ENCODE data around the gene TPSG1.
"Not testable (repeated sequence)": the region's sequence is repeated elsewhere in the genome, so short reads cannot be mapped to it uniquely, and the experiment has no call there.

Gene TPSG1

DNA sequence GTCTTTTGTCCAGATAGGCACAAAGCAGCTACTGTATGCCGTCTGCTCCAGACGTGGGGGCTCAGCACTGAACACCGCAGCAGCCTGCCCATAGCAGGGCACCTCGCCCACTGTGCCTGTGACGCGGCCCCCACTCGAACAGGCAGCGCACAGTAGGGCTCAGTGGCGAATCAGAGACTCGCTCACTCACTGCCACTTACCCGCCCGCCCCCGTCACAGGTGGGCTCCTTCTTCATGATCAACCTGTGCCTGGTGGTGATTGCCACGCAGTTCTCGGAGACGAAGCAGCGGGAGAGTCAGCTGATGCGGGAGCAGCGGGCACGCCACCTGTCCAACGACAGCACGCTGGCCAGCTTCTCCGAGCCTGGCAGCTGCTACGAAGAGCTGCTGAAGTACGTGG lies 23.6 kb downstream of the TPSG1 start:
- intact Hi-C loops (cut with DNase I; ENCODE audit: low total_unique reads) = no loop called here
- TF ChIP-seq, protein P1, sequence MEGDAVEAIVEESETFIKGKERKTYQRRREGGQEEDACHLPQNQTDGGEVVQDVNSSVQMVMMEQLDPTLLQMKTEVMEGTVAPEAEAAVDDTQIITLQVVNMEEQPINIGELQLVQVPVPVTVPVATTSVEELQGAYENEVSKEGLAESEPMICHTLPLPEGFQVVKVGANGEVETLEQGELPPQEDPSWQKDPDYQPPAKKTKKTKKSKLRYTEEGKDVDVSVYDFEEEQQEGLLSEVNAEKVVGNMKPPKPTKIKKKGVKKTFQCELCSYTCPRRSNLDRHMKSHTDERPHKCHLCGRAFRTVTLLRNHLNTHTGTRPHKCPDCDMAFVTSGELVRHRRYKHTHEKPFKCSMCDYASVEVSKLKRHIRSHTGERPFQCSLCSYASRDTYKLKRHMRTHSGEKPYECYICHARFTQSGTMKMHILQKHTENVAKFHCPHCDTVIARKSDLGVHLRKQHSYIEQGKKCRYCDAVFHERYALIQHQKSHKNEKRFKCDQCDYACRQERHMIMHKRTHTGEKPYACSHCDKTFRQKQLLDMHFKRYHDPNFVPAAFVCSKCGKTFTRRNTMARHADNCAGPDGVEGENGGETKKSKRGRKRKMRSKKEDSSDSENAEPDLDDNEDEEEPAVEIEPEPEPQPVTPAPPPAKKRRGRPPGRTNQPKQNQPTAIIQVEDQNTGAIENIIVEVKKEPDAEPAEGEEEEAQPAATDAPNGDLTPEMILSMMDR (IDR thresholded peaks at IDR 0.05) = no peak
- H3K4me1 ChIP-seq = no peaks in the 10 kb centered on the region
- no peak overlapping the region for H3K27ac ChIP-seq
- H3K4me3 ChIP-seq = no peak overlapping the region
- H3K9me3 ChIP-seq = no peaks in the 10 kb centered on the region
- DNase-seq = no peak
- peaks cover 42 to 65% (median 64%) of the 10 kb centered on the region in 3 donors for H3K36me3 ChIP-seq
- H3K27me3 ChIP-seq = no peaks in the 10 kb centered on the region

DNA sequence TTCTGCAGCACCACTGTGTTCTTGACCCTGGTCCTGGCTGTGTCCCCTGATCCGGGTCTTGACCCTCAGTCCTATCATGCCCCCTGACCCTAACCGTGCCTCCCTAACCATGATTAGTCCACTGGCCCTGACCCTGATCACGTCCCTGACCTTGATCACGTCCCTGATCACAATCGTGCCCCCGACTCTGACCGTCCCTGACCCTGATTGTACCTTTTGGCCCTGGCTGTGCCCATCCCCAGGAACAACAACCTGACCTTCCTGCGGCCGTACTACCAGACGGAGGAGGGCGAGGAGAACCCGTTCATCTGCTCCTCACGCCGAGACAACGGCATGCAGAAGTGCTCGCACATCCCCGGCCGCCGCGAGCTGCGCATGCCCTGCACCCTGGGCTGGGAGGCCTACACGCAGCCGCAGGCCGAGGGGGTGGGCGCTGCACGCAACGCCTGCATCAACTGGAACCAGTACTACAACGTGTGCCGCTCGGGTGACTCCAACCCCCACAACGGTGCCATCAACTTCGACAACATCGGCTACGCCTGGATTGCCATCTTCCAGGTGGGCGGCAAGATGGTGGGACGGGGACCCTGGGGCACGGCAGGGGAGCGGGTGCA lies 24.9 kb downstream of the TPSG1 start:
- no peak overlapping the region for H3K27ac ChIP-seq
- DNase-seq = no peak
- no peak overlapping the region for H3K4me3 ChIP-seq
- peaks cover 29 to 57% (median 51%) of the 10 kb centered on the region in 3 donors for H3K36me3 ChIP-seq
- TF ChIP-seq, protein P1 (IDR thresholded peaks at IDR 0.05) = no peak
- H3K9me3 ChIP-seq = no peaks in the 10 kb centered on the region
- H3K27me3 ChIP-seq = no peaks in the 10 kb centered on the region
- H3K4me1 ChIP-seq = peaks cover 0 to 2% (median 0%) of the 10 kb centered on the region in 4 donors
- intact Hi-C loops (cut with DNase I; ENCODE audit: low total_unique reads) = no loop called here

DNA sequence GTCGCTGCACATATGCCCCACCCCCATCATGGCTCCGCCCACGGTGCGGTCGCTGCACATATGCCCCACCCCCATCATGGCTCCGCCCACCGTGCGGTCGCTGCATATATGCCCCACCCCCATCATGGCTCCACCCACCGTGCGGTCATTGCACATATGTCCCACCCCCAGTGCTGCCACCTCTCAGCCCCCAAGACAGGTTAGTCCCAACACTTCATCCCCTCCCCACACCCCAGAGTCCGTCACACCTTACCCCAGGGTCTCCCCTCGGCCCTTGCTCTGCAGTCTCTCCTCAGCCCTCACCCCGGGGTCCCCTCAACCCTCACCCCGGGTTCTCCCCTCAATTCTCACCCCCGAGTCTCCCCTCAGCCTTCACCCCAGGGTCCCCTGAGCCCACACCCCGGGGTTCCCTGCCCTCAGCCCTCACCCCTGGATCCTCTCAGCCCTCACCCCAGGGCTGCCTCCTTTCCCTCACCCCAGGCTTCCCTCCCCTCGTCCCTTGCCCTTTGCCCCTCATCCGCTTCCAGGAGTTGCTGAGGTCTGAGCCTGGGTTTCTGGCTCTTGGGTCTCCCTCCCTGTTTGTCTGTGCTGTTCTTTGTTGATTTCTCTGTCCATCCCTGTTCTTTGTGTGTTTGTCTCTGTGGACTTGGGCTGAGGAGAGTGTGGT lies 25.6 kb downstream of the TPSG1 start:
- H3K36me3 ChIP-seq = peaks cover 27 to 55% (median 48%) of the 10 kb centered on the region in 3 donors
- no peak overlapping the region for H3K4me3 ChIP-seq
- intact Hi-C loops (cut with DNase I; ENCODE audit: low total_unique reads) = loop anchor here (5.0 kb wide), 1 partner anchor 142 kb away; no protein-coding TSS in a partner anchor
- H3K27ac ChIP-seq = no peak overlapping the region
- DNase-seq = no peak
- H3K27me3 ChIP-seq = no peaks in the 10 kb centered on the region
- H3K4me1 ChIP-seq = peaks cover 0 to 8% (median 2%) of the 10 kb centered on the region in 4 donors
- H3K9me3 ChIP-seq = no peaks in the 10 kb centered on the region
- TF ChIP-seq, protein P1 (IDR thresholded peaks at IDR 0.05) = no peak

DNA sequence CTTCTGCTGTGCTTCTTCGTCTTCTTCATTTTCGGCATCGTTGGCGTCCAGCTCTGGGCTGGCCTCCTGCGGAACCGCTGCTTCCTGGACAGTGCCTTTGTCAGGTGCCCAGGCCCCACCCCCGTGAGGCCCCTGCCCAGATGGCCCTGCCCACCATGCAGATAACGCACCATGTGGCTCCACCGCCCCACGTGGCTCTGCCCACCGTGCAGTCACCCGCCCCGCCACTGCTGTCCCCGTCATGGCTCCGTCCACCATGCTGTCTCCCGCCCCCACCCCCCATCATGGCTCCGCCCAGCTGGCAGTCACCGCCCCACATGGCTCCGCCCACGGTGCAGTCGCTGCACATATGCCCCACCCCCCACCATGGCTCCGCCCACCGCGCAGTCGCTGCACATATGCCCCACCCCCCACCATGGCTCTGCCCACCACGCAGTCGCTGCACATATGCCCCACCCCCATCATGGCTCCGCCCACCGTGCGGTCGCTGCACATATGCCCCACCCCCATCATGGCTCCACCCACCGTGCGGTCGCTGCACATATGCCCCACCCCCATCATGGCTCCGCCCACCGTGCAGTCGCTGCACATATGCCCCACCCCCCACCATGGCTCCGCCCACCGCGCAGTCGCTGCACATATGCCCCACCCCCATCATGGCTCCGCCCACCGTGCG lies 26.3 kb downstream of the TPSG1 start:
- H3K4me3 ChIP-seq, DNase-seq, H3K9me3 ChIP-seq, H3K27ac ChIP-seq, H3K27me3 ChIP-seq: not testable (repeated sequence)
- H3K4me1 ChIP-seq = peaks cover 0 to 15% (median 9%) of the 10 kb centered on the region in 4 donors
- intact Hi-C loops (cut with DNase I; ENCODE audit: low total_unique reads) = loop anchor here (5.0 kb wide), 1 partner anchor 142 kb away; no protein-coding TSS in a partner anchor
- H3K36me3 ChIP-seq = peaks cover 21 to 48% (median 42%) of the 10 kb centered on the region in 3 donors

DNA sequence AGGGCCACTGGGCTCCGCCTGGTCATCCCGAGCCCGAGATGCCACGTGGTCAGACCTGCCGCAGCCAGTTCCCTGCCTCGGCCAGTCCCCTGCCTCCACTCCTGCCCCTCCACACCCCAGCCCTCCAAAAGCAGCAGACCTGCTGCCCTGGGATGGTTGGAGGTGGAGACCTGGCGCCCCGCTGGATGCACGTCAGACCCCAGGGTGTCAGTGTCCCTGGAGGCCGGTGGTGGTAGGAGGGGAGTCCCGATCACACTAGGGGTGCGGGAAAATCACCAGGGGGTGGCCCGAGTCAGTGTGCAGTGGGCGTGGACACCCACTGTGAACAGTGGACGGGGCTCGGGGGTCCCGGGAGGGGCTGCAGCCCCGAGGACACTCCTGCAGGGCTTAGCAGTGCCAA lies 26.9 kb downstream of the TPSG1 start:
- TF ChIP-seq, protein P1 (IDR thresholded peaks at IDR 0.05) = no peak
- DNase-seq = no peak
- intact Hi-C loops (cut with DNase I; ENCODE audit: low total_unique reads) = loop anchor here (5.0 kb wide), 1 partner anchor 141 kb away; no protein-coding TSS in a partner anchor
- Histone ChIP-seq H3K36me3 (peaks cover 20 to 43% (median 36%) of the 10 kb centered on the region in 3 donors), H3K4me1 (peaks cover 0 to 17% (median 14%) of the 10 kb centered on the region in 4 donors), H3K27me3 (no peaks in the 10 kb centered on the region), H3K9me3 (no peaks in the 10 kb centered on the region), H3K27ac (no peak overlapping the region), H3K4me3 (no peak overlapping the region)

Measured in tibial artery (tissue), 4 donors.